SK-N-DZ (cell line): ENCODE data around the gene SYS1.
A peak's percentile ranks its signal among the peaks of the same experiment; 100 is the strongest.
"Not testable (repeated sequence)": the region's sequence is repeated elsewhere in the genome, so short reads cannot be mapped to it uniquely, and the experiment has no call there.

Source experiments
- DNase-seq: peaks from one replicate; pipeline ENCODE4 v3.0.0-alpha.2; 2015; ENCODE audit warnings: low spot score

Gene SYS1

GRCh38 chr20:45339799-45340198, 23.2 kb upstream of the SYS1 start:
- no peak for DNase-seq

DNA sequence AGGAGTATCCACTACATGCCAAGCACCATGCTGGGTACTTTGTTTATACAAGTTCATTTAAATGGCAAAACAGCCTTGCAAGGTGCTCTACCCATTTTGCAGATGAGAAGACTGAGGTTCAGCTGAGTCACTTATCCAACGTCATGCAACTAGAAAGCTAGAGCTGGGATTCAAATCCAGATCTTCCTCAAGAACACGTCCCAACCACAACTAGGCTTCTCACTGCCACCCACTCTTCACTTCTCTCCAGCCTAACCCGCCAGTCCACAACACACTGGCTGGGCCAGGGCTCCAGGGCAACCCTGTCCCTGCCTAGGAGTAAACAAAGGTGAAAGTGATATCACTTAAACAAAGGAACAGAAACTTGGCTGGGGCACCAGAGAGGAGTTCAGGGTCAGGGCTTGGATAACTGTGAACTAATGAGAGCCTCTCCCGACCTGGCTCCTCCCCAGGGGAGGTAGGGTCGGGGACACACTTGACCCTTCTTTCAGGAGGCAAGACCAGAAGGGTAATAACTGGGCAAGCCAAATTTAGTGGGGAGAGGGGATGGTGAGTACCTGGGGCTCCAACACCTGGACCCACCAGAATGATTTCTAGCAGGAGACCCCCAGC, 22.6 kb upstream of the SYS1 start:
- no peak for DNase-seq

DNA sequence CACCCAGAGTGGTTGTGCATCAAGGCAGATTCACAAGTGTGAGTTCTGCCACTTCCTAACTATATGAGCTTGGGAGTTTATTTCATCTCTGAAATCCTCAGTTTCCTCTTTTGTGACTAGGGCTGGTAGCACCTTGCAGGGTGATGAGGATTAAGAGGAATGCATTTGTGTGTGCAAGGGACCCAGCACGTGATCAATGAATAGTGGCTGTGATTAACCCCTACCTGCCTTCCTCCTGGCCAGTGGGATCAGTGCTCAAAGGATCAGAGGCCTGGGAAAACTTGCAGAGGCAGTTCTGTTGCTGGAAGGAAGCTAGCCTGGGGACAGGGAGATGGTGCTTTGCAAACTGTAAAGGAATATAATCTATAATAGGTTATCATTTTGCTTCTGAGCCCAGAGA, 22.0 kb upstream of the SYS1 start:
- DNase-seq = no peak

- DNase-seq = no peak
Observed at GRCh38 chr20:45341579-45341938, 21.4 kb upstream of the SYS1 start.

DNA sequence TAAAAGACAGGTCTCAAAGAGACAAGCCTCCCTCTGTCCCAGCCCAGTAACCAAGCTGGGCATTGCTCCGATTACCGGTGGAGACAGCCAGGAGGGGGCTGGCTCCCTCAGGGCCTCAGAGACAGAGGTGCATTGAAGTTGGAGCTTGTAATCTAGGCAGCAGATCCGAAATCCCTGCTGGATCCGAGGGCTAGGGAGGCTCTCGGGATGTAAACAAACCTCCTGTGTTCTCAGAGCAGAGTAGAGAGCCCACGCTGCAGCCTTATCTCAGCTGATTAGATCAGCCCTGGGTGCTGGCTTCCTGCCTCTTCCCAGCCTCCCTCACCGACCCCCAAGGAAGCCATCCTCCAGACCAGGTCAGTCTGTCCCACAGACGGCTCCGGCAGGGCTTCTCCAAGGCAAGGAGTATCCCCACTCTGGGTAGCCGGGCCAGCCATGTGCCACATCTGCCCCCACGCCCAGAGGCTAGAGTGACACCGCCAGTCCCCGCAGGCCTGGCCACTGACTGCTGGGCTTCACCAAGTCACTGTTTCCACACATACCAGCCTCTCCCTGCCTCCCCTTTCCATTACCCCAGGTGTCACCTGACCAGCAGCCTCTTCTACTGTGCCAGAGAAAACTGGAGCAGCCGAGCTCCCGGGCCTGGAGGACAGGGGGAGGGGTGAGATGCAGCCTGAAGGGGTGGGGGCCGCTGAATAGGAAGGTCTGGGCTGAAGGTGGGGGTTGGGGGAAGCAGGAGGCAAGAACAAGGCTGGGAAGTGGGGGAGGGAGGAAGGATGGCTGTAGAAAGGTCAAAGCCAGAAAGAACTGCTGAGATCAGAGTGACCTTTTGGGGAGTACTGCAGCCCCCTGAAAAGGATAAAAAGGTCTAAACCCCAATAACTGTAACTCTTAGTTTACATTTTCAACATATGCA, 20.8 kb upstream of the SYS1 start:
- peak; percentile 85 for DNase-seq

GRCh38 chr20:45342855-45343531, 20.0 kb upstream of the SYS1 start:
- no peak for DNase-seq

DNA sequence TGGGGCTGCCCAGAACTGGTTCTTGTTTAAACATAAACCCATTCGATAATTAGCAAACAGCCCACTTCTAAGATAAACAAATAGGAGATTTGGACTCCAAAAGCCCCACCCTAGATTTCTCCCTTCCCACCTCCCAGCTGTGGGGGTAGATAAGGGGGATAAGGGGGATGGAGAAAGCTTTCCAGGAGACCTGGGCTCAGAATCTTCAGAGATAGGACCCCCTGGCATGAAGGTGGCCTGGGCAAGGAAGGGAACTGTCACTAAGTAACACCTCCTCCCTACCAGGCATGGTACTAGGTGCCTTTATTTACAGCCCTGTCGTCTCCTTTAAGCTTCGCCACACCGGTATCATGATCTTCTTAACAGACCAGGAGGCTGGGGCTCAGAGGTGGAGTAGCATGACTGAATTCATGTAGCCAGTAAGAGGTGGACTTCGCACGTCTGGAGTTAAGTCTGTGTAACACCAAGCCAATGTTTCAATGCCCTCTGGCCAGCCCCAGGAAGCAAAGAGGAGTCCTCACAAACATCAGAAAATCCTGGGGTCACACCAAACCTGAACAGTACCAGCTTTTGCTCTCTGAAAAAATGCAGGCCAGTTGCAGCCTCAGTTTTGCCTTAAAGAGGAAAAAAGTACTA, 19.3 kb upstream of the SYS1 start:
- no peak for DNase-seq

- DNase-seq = no peak
Observed at GRCh38 chr20:45344168-45344860, 18.6 kb upstream of the SYS1 start.

DNA sequence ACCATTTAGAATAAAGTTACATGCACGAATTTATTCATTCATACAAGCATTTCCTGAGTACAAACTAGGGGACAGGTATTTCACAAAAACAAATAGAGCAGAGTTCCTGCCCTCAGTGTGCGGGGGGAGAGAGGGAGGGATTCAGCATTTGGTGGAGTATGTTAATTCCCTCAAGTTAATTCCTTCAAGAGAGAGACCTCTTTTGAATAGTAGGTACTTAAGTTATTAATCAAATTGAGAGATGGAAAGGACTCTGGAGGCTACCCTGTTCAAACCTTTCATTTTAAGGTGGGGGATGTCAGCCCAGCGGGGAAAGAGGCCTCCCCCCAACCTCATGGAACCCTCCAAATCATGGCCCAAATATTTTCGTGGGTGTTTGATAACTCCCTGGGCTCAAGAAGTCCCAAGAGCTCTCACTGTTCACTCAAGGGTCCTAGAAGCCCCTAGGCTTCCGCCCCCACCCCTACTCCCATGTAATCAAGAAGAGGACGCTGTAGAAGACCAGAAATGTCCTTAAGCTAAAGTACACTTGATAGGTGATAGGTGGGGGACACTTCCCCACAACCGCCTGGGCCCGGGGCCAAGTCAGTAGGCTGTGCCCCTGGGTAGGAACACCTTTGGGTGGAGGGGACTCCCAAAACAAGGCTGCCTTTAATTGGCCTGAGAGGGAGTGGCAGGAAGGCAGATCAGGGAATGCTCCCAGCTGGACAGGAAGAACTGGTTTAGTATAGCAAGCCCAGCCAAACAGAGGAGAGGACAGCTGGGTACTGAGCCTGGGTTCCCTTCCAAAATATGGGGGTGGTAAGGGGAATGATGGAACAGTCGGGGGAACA, 17.6 kb upstream of the SYS1 start:
- DNase-seq = no peak

- no peak for DNase-seq
Observed at GRCh38 chr20:45346291-45346718, 16.7 kb upstream of the SYS1 start.

DNA sequence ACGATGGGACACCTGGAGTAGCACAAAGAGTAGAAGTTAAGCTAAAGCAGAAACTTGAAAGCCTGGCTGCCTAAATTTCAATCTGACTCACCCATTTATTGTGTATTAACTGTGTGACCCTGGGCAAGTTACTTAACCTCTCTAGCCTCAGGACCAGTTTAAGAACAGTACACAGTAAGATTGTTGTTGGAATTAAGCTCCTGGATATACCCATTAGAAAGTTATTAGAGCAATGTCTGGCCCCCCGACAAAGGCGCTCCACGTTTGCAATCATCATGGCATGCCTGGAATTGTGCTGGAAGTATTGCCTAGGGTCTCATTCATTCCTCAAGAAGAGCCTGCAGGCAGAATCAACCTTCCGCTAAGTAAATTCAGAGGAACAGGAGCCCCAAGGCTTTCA, 16.1 kb upstream of the SYS1 start:
- DNase-seq = no peak

DNA sequence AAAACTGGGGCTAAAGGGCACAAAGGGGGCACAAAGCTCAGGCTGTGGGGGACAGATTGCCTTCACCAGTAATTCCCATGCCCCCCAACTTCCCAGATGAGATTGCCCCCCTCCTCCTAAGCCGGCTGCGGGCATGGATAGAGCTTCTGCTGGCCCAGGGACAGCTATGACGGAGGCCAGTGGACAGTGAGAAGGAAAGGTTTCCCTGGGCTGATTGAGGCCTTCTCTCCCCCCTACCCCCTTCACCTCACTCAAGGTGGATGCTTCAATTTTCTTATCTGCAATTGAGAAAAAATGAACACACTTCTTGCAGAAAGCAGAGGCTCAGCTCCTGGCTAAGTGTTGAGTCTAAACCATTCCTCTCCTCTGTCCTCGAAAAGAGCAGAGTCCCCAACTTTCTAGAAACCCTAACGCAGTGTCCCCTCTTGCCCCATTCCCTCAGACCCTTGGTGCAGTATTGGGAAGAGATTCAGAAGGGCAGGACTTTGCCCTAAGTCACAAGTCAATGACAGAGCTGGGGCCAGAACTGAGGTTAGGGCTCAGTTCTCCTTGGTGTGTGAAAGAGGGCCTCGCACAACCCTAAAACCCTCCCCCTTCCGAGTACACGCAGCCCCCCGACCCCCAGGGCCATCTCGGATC, 15.5 kb upstream of the SYS1 start:
- DNase-seq = no peak

- no peak for DNase-seq
Observed at GRCh38 chr20:45347936-45348778, 14.8 kb upstream of the SYS1 start, which contains the start of gene SDC4. TSS of gene SDC4 (minus strand) at chr20:45348424. CDS start at chr20:45348384, 40 bp downstream.

DNA sequence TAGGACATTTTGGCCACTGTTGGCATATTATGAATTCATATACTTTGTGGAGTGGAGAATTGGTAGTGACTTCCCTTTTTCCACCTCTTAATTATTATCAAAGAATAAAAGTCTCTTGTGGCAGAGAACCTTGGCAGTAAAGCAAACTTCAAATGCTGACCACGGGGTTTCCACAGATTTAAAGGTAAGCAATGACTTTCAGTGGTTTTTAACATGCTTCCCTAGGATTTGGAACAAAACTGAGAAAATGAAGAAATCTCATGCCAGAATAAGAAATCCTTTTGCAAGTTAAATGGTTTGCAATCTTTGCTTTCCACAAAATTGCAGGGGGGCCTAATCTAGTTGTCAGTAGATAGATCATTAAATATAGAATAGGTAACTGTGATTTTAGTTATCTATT, 12.7 kb upstream of the SYS1 start:
- DNase-seq = no peak

GRCh38 chr20:45350795-45351194, 12.2 kb upstream of the SYS1 start:
- DNase-seq = not testable (repeated sequence)

DNA sequence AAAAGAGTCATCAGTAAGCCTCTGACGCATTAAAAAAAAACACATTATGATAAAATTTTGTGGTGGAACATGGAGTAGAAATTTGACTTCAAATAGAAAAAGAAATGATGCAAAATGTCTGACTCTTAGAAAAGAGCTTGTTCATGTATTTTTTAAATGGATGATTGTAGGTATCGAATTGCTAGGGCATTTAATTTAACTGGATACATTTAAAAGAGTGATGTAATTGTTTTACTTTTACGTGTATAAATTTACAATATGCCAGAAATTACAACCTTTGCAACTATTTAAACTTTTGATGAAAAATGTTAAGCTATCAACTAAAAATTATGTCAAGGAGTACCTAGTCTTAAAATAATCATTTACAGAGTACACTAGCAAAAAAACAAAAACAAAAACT, 10.2 kb upstream of the SYS1 start:
- no peak for DNase-seq

- DNase-seq = no peak
Observed at GRCh38 chr20:45353746-45354145, 9.2 kb upstream of the SYS1 start.

- no peak for DNase-seq
Observed at GRCh38 chr20:45354423-45355208, 8.3 kb upstream of the SYS1 start.
